Adrenal gland (tissue), 5 donors: ENCODE measurements around the gene KIF5C.

Source experiments
- CTCF ChIP-seq, 6 experiments: fragments of 450-650 bp in 4 of 6; fragments of 200-600 bp in 2 of 6; sonication (generic) in 1 of 6; IDR thresholded peaks; 1 replicate in 5 of 6; 2 replicates in 1 of 6; pipeline versions ENCODE4 v1.5.1 to v1.8.0; 2016 to 2021; ENCODE audit warnings: antibody characterized with exemption in 6 of 6, mild to moderate bottlenecking in 2 of 6, moderate library complexity in 1 of 6
- POLR2A ChIP-seq, 2 donors: fragments of 450-650 bp; IDR thresholded peaks; one replicate each; pipeline ENCODE4 v1.6.1; 2017; ENCODE audit warnings: antibody characterized with exemption in 2 of 2, mild to moderate bottlenecking in 2 of 2, moderate library complexity in 1 of 2
- donor health status: DM: no; HTN: no; CAD: no.

GRCh38 chr2:149006883-149007543, 132.0 kb downstream of the KIF5C start:
- TF ChIP-seq CTCF (IDR thresholded peaks at IDR 0.05) (no peak), POLR2A (IDR thresholded peaks at IDR 0.05) (no peak)
